NCI-H446 (cell line): ENCODE results near the gene PLA1A.

Source experiments
- DNase-seq, 2 experiments: peaks; one replicate each; lab custom pipeline; 2025; lab: John Stamatoyannopoulos, UW

PLA1A gene

GRCh38 chr3:119608405-119609000 is 10.8 kb downstream of the PLA1A start:
- no peak for DNase-seq

- DNase-seq, result no peak
Observed at GRCh38 chr3:119609301-119609700, 11.6 kb downstream of the PLA1A start.

DNA sequence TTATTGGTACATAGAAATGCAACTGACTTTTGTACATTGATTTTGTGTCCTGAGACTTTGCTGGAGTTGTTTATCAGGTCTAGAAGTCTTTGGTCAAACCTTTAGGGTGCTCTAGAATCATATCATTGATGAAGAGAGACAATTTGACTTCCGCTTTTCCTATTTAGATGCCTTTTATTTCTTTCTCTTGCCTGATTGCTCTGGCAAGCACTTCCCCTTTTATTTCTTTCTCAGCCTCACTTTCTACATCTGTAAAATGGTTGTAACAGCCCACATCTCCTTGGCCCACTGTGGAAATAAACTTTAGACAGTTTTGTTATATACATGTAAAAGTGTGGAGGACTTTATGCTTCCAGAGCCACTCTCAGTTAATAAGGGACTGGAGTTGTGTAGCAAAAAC is 14.0 kb downstream of the PLA1A start:
- no peak for DNase-seq

- DNase-seq, result no peak
Observed at GRCh38 chr3:119613201-119613600, 15.5 kb downstream of the PLA1A start.

DNA sequence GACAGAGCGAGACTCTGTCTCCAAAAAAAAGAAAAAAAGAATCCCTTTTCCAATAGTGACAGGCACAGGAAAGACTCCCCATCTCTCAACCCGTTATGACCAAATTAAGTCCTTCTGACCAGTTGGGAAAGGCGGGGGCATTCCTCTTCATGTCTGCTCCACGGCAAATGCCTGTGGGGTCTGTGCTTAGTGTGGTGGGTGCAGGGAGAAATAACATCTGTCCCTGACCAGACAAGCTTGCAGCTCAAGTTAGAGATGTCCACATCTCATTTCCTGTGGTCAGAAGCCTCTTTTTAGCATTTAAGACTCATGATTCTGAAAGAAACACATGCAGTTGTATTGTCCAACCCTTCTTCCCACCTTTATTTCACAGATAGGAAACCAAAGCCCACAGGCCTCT is 16.2 kb downstream of the PLA1A start:
- DNase-seq, result no peak

GRCh38 chr3:119616056-119616455 is 18.4 kb downstream of the PLA1A start:
- no peak for DNase-seq

DNA sequence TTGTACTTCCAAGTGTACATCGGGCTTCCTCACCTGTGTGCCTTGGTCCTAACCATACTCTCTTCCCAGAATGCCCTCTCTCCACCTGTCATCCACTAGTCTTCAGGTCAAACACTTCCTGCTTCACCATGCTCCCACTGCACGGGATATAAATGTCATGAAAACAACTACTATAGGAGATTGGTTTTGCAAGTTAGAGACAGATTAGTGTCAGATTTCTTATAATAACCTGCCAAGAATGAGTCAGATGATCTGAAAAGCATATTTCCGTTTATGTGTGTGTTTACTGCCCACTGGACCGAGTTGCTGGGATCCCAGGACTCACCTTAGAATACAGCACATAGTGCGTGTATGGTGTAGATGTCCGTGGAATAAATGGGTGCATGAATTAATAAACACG is 21.4 kb downstream of the PLA1A start:
- no peak for DNase-seq

DNA sequence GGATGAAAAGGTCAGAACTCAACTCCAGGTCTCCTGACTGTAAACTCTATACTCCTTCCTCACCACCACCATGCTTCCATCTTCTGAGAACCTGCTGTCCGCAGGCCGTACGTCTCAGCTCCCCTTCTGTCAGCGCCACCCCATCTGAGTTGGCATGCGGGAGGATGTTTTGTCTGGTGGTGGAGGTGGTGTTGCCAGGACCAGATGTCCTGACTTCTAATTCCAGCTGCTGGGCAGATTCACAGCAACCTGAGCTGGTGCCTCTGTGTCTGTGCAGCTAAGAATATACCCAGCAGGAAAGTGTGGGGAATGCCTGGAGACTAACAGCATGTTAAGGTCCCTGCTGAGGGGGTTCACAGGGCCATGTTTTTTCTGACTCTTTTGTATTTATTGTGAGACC is 23.2 kb downstream of the PLA1A start:
- no peak for DNase-seq

DNA sequence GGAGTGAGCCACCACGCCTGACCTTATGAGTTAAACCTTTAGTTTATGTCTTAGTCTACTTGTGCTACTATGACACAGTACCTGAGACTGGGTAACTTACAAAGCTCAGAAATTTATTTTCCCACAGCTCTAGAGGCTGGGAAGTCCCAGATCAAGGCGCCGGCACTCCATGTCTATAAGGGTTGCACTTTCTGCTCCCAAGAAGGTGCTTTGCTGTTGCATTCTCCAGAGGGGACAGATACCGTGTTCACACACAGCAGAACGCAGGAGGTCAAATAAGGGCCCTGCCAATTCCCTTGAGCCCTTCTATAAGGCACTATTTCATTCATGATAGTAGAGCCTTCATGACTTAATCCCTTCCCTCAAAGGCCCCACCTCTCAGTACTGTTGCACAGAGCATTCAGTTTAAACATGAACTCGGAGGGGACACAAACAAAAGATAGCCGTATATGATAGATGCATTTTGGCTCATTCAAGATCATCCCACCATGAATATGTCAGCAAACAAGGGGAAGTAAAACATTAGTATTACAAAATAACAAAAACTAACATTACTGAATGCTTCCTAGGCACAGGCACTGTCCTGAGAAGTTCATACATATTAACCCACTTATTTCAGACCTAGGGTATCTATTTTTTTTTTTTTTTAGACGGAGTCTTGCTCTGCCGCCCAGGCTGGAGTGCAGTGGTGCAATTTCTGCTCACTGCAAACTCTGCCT is 26.5 kb downstream of the PLA1A start:
- DNase-seq, result no peak

DNA sequence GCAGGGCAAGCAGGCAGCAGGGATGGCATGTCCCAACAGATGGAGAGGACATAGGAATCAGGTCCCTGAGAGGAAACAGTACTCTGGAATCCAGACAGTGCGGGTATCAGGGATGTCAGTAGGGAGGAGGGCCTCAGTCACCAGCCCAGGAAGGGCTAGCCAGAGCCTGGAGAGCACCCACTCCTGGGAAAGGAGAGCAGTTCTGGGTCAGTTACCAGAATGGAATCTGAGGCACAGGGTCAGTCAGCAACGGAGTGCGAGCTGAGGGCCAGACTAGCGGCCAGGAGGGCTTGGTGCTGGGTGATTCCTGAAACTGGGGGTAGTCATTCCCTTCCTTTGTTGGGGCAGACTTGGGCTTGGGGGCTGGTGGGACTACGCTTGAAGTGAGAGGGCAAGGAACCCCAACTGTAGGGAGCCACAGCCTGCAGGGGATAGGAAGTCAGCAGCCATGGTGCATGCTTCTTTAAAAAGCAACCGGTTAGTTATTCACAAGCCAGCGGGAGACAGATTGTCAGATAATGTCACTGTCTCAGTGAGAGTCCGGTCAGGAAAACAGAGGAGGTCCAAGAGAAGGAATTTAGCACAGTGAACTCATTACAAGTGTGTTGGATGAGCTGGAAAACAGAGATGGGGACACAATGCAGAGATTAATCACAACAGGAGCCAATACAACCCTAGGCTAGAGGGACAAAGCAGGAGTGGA is 27.9 kb downstream of the PLA1A start:
- no peak for DNase-seq

DNA sequence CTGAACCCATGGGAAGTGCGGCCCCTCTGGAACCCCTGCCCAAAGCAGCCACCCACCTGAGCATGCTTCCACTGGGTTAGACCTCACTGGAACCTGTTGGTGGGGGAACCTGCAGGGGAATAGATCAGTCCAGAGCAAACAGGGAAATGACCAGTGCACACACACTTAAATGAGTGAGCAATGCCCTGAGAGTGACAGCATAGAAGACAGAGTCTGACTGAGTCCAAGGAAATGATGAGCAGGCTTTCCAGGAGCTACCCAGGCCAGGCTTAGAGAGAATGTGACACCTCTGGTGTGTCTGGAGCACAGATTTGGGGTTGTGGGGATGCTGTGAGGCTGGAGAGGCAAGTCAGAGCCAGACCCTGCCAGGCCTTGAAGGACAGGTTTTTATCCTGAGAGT is 28.5 kb downstream of the PLA1A start:
- DNase-seq, result no peak

GRCh38 chr3:119627461-119627860 is 29.8 kb downstream of the PLA1A start:
- DNase-seq, result no peak

GRCh38 chr3:119628390-119628789 is 30.7 kb downstream of the PLA1A start:
- no peak for DNase-seq

DNA sequence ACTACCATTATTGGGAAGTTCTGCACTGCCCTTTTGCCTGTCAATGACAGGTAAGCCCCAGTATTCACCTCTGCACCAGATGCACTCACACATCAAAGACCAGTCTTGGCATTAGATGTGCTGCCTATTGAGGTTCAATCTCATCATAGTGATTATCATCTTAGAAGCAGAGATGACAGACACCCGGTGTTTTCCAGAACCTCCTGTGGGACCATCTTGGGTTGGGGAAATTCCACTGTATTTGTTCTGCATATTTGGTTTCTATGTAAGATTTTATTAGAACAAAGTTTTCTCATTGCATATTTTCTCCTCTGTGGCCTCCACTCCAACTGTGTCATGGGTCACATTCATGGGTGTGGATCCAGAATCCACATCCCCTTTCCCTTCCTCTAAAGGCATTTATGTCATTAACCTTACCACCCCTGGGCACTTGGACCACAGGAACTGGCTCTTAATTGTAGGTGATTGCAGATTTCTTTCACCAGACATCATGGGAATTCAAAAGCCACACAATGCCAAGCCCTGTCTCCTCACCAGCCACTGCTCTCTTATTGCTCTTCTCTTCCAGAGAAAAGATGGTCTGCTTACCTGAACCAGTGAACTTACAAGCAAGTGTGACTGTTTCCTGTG is 31.2 kb downstream of the PLA1A start:
- no peak for DNase-seq

DNA sequence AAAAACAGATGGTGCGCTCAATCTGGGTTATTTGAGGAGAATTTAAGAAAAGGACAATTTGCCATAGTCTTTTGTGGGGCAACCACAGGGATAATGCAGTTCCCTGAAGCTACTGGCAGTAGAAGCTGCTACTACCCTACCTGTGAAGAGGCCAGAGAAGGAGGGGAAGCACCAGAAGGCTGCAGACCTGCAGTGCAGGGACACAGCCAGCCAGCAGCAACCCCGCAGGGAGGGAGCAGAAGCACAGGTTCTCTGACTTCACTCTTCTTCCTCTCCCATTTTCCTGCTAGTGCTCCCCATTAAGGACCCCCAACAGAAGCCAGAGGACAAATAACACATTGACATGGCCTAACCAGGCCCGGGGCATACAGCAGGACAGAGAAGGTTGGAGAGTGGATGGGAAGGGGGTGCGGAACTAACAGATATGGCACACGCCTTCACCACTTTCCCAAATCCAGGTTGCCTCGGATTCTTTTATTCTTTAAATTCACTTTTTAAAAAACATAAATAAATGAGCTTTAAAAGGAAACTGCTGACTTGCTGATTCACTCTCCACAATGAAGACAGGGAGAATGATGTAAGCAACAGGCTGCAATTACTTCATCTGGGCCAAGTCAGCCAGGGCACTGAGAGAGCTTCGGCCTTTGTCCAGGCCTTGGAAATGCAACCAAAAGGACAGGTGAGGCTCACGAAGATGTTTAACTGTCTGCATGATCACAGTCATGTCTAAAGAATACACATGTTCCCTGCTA is 32.6 kb downstream of the PLA1A start:
- no peak for DNase-seq

DNA sequence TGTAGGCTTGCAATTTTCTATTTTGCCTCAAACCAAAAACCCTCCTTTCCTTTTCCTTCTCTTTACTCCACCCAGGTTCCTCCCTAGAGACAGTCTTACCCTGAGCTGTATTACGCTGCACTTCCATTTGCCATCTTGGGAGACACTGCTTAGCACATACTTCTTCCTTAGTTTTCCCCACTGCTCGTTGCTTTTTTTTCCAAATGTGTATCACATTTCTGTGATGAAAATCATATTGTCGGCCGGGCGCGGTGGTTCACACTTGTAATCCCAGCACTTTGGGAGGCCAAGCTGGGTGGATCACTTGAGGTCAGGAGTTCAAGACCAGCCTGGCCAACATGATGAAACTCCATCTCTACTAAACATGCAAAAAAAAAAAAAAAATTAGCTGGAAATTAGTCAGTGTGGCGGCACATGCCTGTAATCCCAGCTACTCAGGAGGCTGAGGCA is 33.2 kb downstream of the PLA1A start:
- no peak for DNase-seq

GRCh38 chr3:119631516-119631915 is 33.8 kb downstream of the PLA1A start:
- DNase-seq, result no peak

- DNase-seq, result no peak
Observed at GRCh38 chr3:119632216-119632615, 34.5 kb downstream of the PLA1A start.

DNA sequence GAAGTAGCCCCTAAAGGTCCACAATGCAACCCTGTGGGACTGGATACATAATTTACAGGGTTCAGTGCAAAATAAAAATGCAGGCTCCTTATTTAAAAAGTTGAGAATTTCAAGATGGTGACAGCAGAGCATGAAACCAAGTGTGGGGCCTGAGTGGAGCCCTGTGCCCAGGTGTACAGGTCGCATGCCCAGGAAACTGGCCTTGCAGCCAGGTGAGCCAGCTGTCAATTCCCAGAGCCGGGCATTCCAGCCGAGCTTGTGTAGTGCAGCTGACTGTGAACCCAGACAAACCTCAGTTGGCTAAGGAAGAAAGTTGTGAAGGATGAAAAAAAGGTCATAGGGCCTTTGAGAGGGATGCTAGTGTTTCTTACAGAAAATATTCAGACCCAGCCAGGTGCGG is 35.1 kb downstream of the PLA1A start:
- no peak for DNase-seq

- no peak for DNase-seq
Observed at GRCh38 chr3:119635719-119636118, 38.0 kb downstream of the PLA1A start.

DNA sequence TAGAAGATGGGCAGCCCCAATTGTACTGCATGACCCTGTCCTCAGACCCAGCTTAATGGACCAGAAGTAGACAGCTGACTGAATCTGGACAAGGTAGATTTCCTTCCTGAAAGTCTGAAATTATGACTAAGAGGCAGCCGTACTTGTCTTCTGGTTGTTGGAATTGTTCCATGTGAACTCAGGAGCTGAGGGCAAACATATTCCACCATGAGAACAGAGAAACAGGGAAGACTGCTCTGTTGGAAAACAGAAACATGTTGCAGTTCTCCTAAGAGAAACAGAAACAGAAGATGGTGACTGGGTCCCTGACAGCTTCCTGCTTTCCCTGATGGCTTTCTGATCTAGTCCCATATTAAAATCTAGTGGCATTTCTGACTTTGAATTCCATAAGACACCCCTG is 38.6 kb downstream of the PLA1A start:
- DNase-seq, result no peak
